Measurements from ENCODE around the gene DEFB126.

Gene DEFB126

GRCh38 chr20:187733-188132 is 45.3 kb downstream of the DEFB126 start:
- Histone ChIP-seq H3K4me3 (ENCODE audit: insufficient read depth in 1 of 2, low read depth in 1 of 2, low read length in 2 of 2) (no peak overlapping the region), H2BK120ac (ENCODE audit: low read depth, low read length) (no peak overlapping the region), H2BK12ac (ENCODE audit: low read length in 2 of 2) (no peak overlapping the region), H3K14ac (ENCODE audit: low read length in 2 of 2) (no peak overlapping the region), H4K8ac (ENCODE audit: low read length) (no peak overlapping the region), H3K9ac (ENCODE audit: low read length) (no peak overlapping the region), H2BK5ac (ENCODE audit: low read depth, low read length, poor library complexity, severe bottlenecking) (no peak overlapping the region), H3K9me3 (ENCODE audit: control insufficient read depth, low read length) (peaks cover 3% of the 10 kb centered on the region), H3K4ac (ENCODE audit: low read depth in 1 of 2, low read length in 2 of 2) (no peak overlapping the region), H3K27ac (ENCODE audit: low read length, poor library complexity, severe bottlenecking) (no peak overlapping the region), H3K36me3 (ENCODE audit: control insufficient read depth in 1 of 2, insufficient read depth in 2 of 2, low read depth in 1 of 2, low read length in 2 of 2) (no peaks in the 10 kb centered on the region), H3K18ac (ENCODE audit: low read depth in 1 of 2, low read length in 2 of 2) (no peak overlapping the region), H2BK15ac (ENCODE audit: low read depth, poor library complexity, severe bottlenecking) (no peak overlapping the region), H3K4me2 (ENCODE audit: low read length, poor library complexity, severe bottlenecking) (no peak overlapping the region), H2AFZ (ENCODE audit: low read depth, low read length) (no peak overlapping the region), H2AK5ac (ENCODE audit: low read length, severe bottlenecking) (no peak overlapping the region), H3K4me1 (ENCODE audit: control insufficient read depth, insufficient read depth, low read depth, low read length) (no peaks in the 10 kb centered on the region), H3K27me3 (ENCODE audit: control insufficient read depth in 1 of 2, insufficient read depth in 1 of 2, low read length in 2 of 2) (peaks cover 0 to 8% of the 10 kb centered on the region in 2 experiments), H3K79me1 (replicated peaks; ENCODE audit: low read length, poor library complexity, severe bottlenecking) (no peaks in the 10 kb centered on the region), H4K91ac (ENCODE audit: low read length) (no peak overlapping the region), H3K23ac (ENCODE audit: low read length in 2 of 2) (no peak overlapping the region)
- WGBS: 20% methylated on average over 2 of the region's 2 CpGs
- DNase-seq: no peak

- no peaks in the 10 kb centered on the region for H3K79me1 ChIP-seq (replicated peaks; ENCODE audit: low read length, poor library complexity, severe bottlenecking)
- H3K27me3 ChIP-seq (ENCODE audit: control insufficient read depth in 1 of 2, insufficient read depth in 1 of 2, low read length in 2 of 2): peaks cover 0 to 8% of the 10 kb centered on the region in 2 experiments
- H3K4me3 ChIP-seq (ENCODE audit: insufficient read depth in 1 of 2, low read depth in 1 of 2, low read length in 2 of 2): no peak within 1 kb of the TSS
- H3K23ac ChIP-seq (ENCODE audit: low read length in 2 of 2): no peak within 1 kb of the TSS
- WGBS: 74% methylated on average over 5 of the region's 7 CpGs
- peaks cover 3% of the 10 kb centered on the region for H3K9me3 ChIP-seq (ENCODE audit: control insufficient read depth, low read length)
- H2BK12ac ChIP-seq (ENCODE audit: low read length in 2 of 2): no peak within 1 kb of the TSS
- H2BK15ac ChIP-seq (ENCODE audit: low read depth, poor library complexity, severe bottlenecking): no peak within 1 kb of the TSS
- no peak within 1 kb of the TSS for H3K4me2 ChIP-seq (ENCODE audit: low read length, poor library complexity, severe bottlenecking)
- peaks cover 2% of the 10 kb centered on the region for H3K4me1 ChIP-seq (ENCODE audit: control insufficient read depth, insufficient read depth, low read depth, low read length)
- H2AK5ac ChIP-seq (ENCODE audit: low read length, severe bottlenecking): no peak within 1 kb of the TSS
- no peak within 1 kb of the TSS for H3K9ac ChIP-seq (ENCODE audit: low read length)
- H3K18ac ChIP-seq (ENCODE audit: low read depth in 1 of 2, low read length in 2 of 2): no peak within 1 kb of the TSS
- H2BK120ac ChIP-seq (ENCODE audit: low read depth, low read length): no peak within 1 kb of the TSS
- no peak within 1 kb of the TSS for H3K4ac ChIP-seq (ENCODE audit: low read depth in 1 of 2, low read length in 2 of 2)
- H2AFZ ChIP-seq (ENCODE audit: low read depth, low read length): no peak within 1 kb of the TSS
- no peak within 1 kb of the TSS for H4K91ac ChIP-seq (ENCODE audit: low read length)
- H3K27ac ChIP-seq (ENCODE audit: low read length, poor library complexity, severe bottlenecking): no peak within 1 kb of the TSS
- no peak for DNase-seq
- H3K36me3 ChIP-seq (ENCODE audit: control insufficient read depth in 1 of 2, insufficient read depth in 2 of 2, low read depth in 1 of 2, low read length in 2 of 2): no peaks in the 10 kb centered on the region
- H4K8ac ChIP-seq (ENCODE audit: low read length): no peak within 1 kb of the TSS
- H3K14ac ChIP-seq (ENCODE audit: low read length in 2 of 2): no peak within 1 kb of the TSS
- H2BK5ac ChIP-seq (ENCODE audit: low read depth, low read length, poor library complexity, severe bottlenecking): no peak within 1 kb of the TSS
Measured at GRCh38 chr20:189611-190010, 47.2 kb downstream of the DEFB126 start, which contains the start of gene DEFB128. TSS of gene DEFB128 (minus strand) at chr20:189711. CDS start at chr20:189623, 88 bp downstream.

All from mesenchymal stem cell (in vitro differentiated cells and primary cell).